ENCODE data around the gene CHMP4A.
A peak's percentile ranks its signal among the peaks of the same experiment; 100 is the strongest.
"Not testable (repeated sequence)": the region's sequence is repeated elsewhere in the genome, so short reads cannot be mapped to it uniquely, and the experiment has no call there.

The CHMP4A gene

GRCh38 chr14:24219521-24219920 lies 6.2 kb upstream of the CHMP4A start:
- ATAC-seq (no peak), DNase-seq (no peak)
- Mint-ChIP-seq H3K9me3 (no peaks in the 10 kb centered on the region), H3K4me1 (peaks cover 18% of the 10 kb centered on the region), H3K27me3 (no peaks in the 10 kb centered on the region), H3K4me3 (no peak overlapping the region), H3K36me3 (ENCODE audit: low read depth) (peaks cover 6% of the 10 kb centered on the region), H3K27ac (no peak overlapping the region)

- no peaks in the 10 kb centered on the region for H3K9me3 Mint-ChIP-seq
- H3K27ac Mint-ChIP-seq = no peak overlapping the region
- H3K36me3 Mint-ChIP-seq (ENCODE audit: low read depth) = peaks cover 8% of the 10 kb centered on the region
- H3K27me3 Mint-ChIP-seq = no peaks in the 10 kb centered on the region
- peaks cover 21% of the 10 kb centered on the region for H3K4me1 Mint-ChIP-seq
- no peak for DNase-seq
- no peak overlapping the region for H3K4me3 Mint-ChIP-seq
- ATAC-seq = no peak
These were observed 5.8 kb upstream of the CHMP4A start for GRCh38 chr14:24219080-24219479.

- DNase-seq, H3K4me3 Mint-ChIP-seq, H3K27me3 Mint-ChIP-seq, H3K9me3 Mint-ChIP-seq, H3K27ac Mint-ChIP-seq, ATAC-seq: not testable (repeated sequence)
- Mint-ChIP-seq H3K4me1 (peaks cover 39% of the 10 kb centered on the region), H3K36me3 (ENCODE audit: low read depth) (peaks cover 18% of the 10 kb centered on the region)
These were observed 3.6 kb upstream of the CHMP4A start for GRCh38 chr14:24216876-24217275.

GRCh38 chr14:24216345-24216699 lies 3.0 kb upstream of the CHMP4A start:
- Mint-ChIP-seq H3K27ac (peak overlapping the region; percentile 99), H3K27me3 (peaks cover 2% of the 10 kb centered on the region), H3K4me3 (peak overlapping the region; percentile 99), H3K4me1 (peaks cover 44% of the 10 kb centered on the region), H3K36me3 (ENCODE audit: low read depth) (peaks cover 23% of the 10 kb centered on the region), H3K9me3 (no peaks in the 10 kb centered on the region)
- ATAC-seq (no peak), DNase-seq (no peak)

- peak; percentile 86 for DNase-seq
- Mint-ChIP-seq H3K27ac (peak within 1 kb of the TSS; percentile 99), H3K27me3 (peaks cover 2% of the 10 kb centered on the region), H3K9me3 (no peaks in the 10 kb centered on the region), H3K4me1 (peaks cover 46% of the 10 kb centered on the region), H3K36me3 (ENCODE audit: low read depth) (peaks cover 26% of the 10 kb centered on the region), H3K4me3 (peak within 1 kb of the TSS; percentile 99)
- peak; percentile 67 for ATAC-seq
These were observed 2.4 kb upstream of the CHMP4A start, which contains the start of gene MDP1 for GRCh38 chr14:24215495-24216344. Gene MDP1 (minus strand): TSS chr14:24216066. CDS start chr14:24215955, 111 bp downstream.

- peak overlapping the region; percentile 99 for H3K27ac Mint-ChIP-seq
- ATAC-seq (no peak), DNase-seq (no peak)
- H3K4me3 Mint-ChIP-seq = peak overlapping the region; percentile 99
- peaks cover 50% of the 10 kb centered on the region for H3K4me1 Mint-ChIP-seq
- H3K36me3 Mint-ChIP-seq (ENCODE audit: low read depth) = peaks cover 37% of the 10 kb centered on the region
- peaks cover 2% of the 10 kb centered on the region for H3K27me3 Mint-ChIP-seq
- H3K9me3 Mint-ChIP-seq = no peaks in the 10 kb centered on the region
These were observed 776 bp upstream of the CHMP4A start for GRCh38 chr14:24213866-24214662.

GRCh38 chr14:24211311-24211710 lies 2.0 kb downstream of the CHMP4A start:
- Mint-ChIP-seq H3K27ac (peak overlapping the region; percentile 29), H3K9me3 (no peaks in the 10 kb centered on the region), H3K36me3 (ENCODE audit: low read depth) (peaks cover 57% of the 10 kb centered on the region), H3K27me3 (peaks cover 2% of the 10 kb centered on the region), H3K4me1 (peaks cover 65% of the 10 kb centered on the region), H3K4me3 (peak overlapping the region; percentile 99)
- DNase-seq = no peak
- ATAC-seq = no peak

- H3K9me3 Mint-ChIP-seq = peaks cover 5% of the 10 kb centered on the region
- ATAC-seq = no peak
- H3K27ac Mint-ChIP-seq = no peak overlapping the region
- H3K36me3 Mint-ChIP-seq (ENCODE audit: low read depth) = peaks cover 70% of the 10 kb centered on the region
- DNase-seq = no peak
- no peaks in the 10 kb centered on the region for H3K27me3 Mint-ChIP-seq
- no peak overlapping the region for H3K4me3 Mint-ChIP-seq
- H3K4me1 Mint-ChIP-seq = peaks cover 43% of the 10 kb centered on the region
These were observed 5.7 kb downstream of the CHMP4A start for GRCh38 chr14:24207625-24208024.

GRCh38 chr14:24207104-24207551 lies 6.2 kb downstream of the CHMP4A start:
- Mint-ChIP-seq H3K9me3 (peaks cover 6% of the 10 kb centered on the region), H3K27me3 (no peaks in the 10 kb centered on the region), H3K4me3 (no peak overlapping the region), H3K36me3 (ENCODE audit: low read depth) (peaks cover 73% of the 10 kb centered on the region), H3K27ac (peak overlapping the region; percentile 10), H3K4me1 (peaks cover 40% of the 10 kb centered on the region)
- no peak for DNase-seq
- ATAC-seq = no peak

- peak overlapping the region; percentile 10 for H3K27ac Mint-ChIP-seq
- peaks cover 76% of the 10 kb centered on the region for H3K36me3 Mint-ChIP-seq (ENCODE audit: low read depth)
These were observed 6.8 kb downstream of the CHMP4A start for GRCh38 chr14:24206260-24207103.

GRCh38 chr14:24204163-24205146 lies 8.8 kb downstream of the CHMP4A start:
- DNase-seq = no peak
- H3K9me3 Mint-ChIP-seq = peaks cover 6% of the 10 kb centered on the region
- H3K4me3 Mint-ChIP-seq = no peak overlapping the region
- ATAC-seq = no peak
- peaks cover 30% of the 10 kb centered on the region for H3K4me1 Mint-ChIP-seq
- no peaks in the 10 kb centered on the region for H3K27me3 Mint-ChIP-seq
- peaks cover 73% of the 10 kb centered on the region for H3K36me3 Mint-ChIP-seq (ENCODE audit: low read depth)
- H3K27ac Mint-ChIP-seq = peak overlapping the region; percentile 21

More at GRCh38 chr14:24206260-24207103, 6.8 kb downstream of the CHMP4A start:
- no peak overlapping the region for H3K4me3 Mint-ChIP-seq
- no peaks in the 10 kb centered on the region for H3K27me3 Mint-ChIP-seq
- peaks cover 6% of the 10 kb centered on the region for H3K9me3 Mint-ChIP-seq
- peaks cover 34% of the 10 kb centered on the region for H3K4me1 Mint-ChIP-seq
- DNase-seq = no peak
- ATAC-seq = no peak

- H3K9me3 Mint-ChIP-seq, H3K27me3 Mint-ChIP-seq, H3K4me3 Mint-ChIP-seq, ATAC-seq, H3K27ac Mint-ChIP-seq, DNase-seq: not testable (repeated sequence)
- H3K4me1 Mint-ChIP-seq = peaks cover 39% of the 10 kb centered on the region
- H3K36me3 Mint-ChIP-seq (ENCODE audit: low read depth) = peaks cover 77% of the 10 kb centered on the region
These were observed 9.9 kb downstream of the CHMP4A start for GRCh38 chr14:24203249-24203886.

- H3K27me3 Mint-ChIP-seq, H3K4me3 Mint-ChIP-seq, ATAC-seq, H3K27ac Mint-ChIP-seq, DNase-seq, H3K9me3 Mint-ChIP-seq: not testable (repeated sequence)
- Mint-ChIP-seq H3K4me1 (peaks cover 38% of the 10 kb centered on the region), H3K36me3 (ENCODE audit: low read depth) (peaks cover 69% of the 10 kb centered on the region)
These were observed 10.8 kb downstream of the CHMP4A start for GRCh38 chr14:24202538-24202937.

Measured in activated naive CD8-positive, alpha-beta T cell treated with anti-CD3 and anti-CD28 coated beads, Interleukin-2, amount 50 U/mL, for 24 hours (primary cell).